Occipital lobe (tissue), 2 donors: ENCODE results near the gene CNNM2. TPM values are rescaled to one million over a fixed set of nuclear protein-coding genes. Genes with fewer than 3 reads are reported as not detected.
"Not testable (repeated sequence)": the region's sequence is repeated elsewhere in the genome, so short reads cannot be mapped to it uniquely, and the experiment has no call there.

Experiments used
- DNase-seq: peaks from one replicate; lab custom pipeline; 2025; lab: John Stamatoyannopoulos, UW
- total RNA-seq: library from RNA; depleted of rRNA; stranded (reverse); fragments of >200 nt; gene quantifications from one replicate; pipeline ENCODE4 v1.2.3, GENCODE V29; 2014

Gene CNNM2
- total RNA-seq, 1 donor from 2014 or later = 7.6 TPM

GRCh38 chr10:103040418-103040817 is 122.3 kb downstream of the CNNM2 start:
- no peak for DNase-seq

- no peak for DNase-seq
Observed at GRCh38 chr10:103041391-103041790, 123.3 kb downstream of the CNNM2 start.

GRCh38 chr10:103042129-103042528 is 124.0 kb downstream of the CNNM2 start:
- DNase-seq = no peak

- DNase-seq = no peak
Observed at GRCh38 chr10:103042908-103043307, 124.8 kb downstream of the CNNM2 start.

- no peak for DNase-seq
Observed at GRCh38 chr10:103044942-103045489, 126.9 kb downstream of the CNNM2 start.

GRCh38 chr10:103045961-103046360 is 127.9 kb downstream of the CNNM2 start:
- DNase-seq = no peak

- no peak for DNase-seq
Observed at GRCh38 chr10:103047381-103047780, 129.3 kb downstream of the CNNM2 start.

- no peak for DNase-seq
Observed at GRCh38 chr10:103049237-103049636, 131.1 kb downstream of the CNNM2 start.

GRCh38 chr10:103053659-103054581 is 135.8 kb downstream of the CNNM2 start:
- peak; percentile 66 for DNase-seq

- DNase-seq = no peak
Observed at GRCh38 chr10:103054621-103055020, 136.5 kb downstream of the CNNM2 start.

- no peak for DNase-seq
Observed at GRCh38 chr10:103055105-103055504, 137.0 kb downstream of the CNNM2 start.

- no peak for DNase-seq
Observed at GRCh38 chr10:103058034-103058433, 139.9 kb downstream of the CNNM2 start.

- no peak for DNase-seq
Observed at GRCh38 chr10:103060575-103060974, 142.5 kb downstream of the CNNM2 start.

GRCh38 chr10:103062854-103063590 is 144.9 kb downstream of the CNNM2 start:
- DNase-seq = no peak

- DNase-seq = no peak
Observed at GRCh38 chr10:103064956-103065355, 146.9 kb downstream of the CNNM2 start.

GRCh38 chr10:103066141-103067098 is 148.3 kb downstream of the CNNM2 start:
- no peak for DNase-seq

GRCh38 chr10:103067099-103067477 is 149.0 kb downstream of the CNNM2 start:
- not testable (repeated sequence) for DNase-seq

- DNase-seq = no peak
Observed at GRCh38 chr10:103067484-103067883, 149.4 kb downstream of the CNNM2 start.

- no peak for DNase-seq
Observed at GRCh38 chr10:103067956-103068355, 149.9 kb downstream of the CNNM2 start.

- DNase-seq = peak; percentile 48
Observed at GRCh38 chr10:103069453-103070331, 151.6 kb downstream of the CNNM2 start.
